PC-3 (cell line): ENCODE results near the gene BLOC1S1. TPM values are rescaled to one million over a fixed set of nuclear protein-coding genes. Genes with fewer than 3 reads are reported as not detected.

ENCODE experiments used
- ATAC-seq: fragments of 200-7000 bp; cut with Tn5 transposase; 2 replicates; pipeline ENCODE4 v1.9.1; 2020; ENCODE audit warnings: mild to moderate bottlenecking, moderate library complexity
- BruUV-seq: library from RNA; stranded (reverse); fragments of 400-500 nt; replicated peaks from 2 replicates; lab custom pipeline; 2021; lab: Mats Ljungman, UMichigan
- CTCF ChIA-PET: fragments of 300-600 bp; sonication (Branson Sonifier 250); formaldehyde crosslinking; loops from one replicate; lab custom pipeline; 2022; ENCODE audit warnings: antibody characterized with exemption; lab: Charles Lee
- POLR2A ChIA-PET: fragments of 300-600 bp; sonication (Branson Sonifier 250); formaldehyde crosslinking; loops from one replicate; lab custom pipeline; 2022; ENCODE audit warnings: antibody characterized with exemption; ENCODE audit not compliant: unreplicated experiment; lab: Charles Lee
- DNase-seq: peaks from one replicate; pipeline ENCODE4 v3.0.0-alpha.2; 2015
- H2AFZ ChIP-seq: fragments of 300-600 bp; sonication (generic); 2 replicates; pipeline ENCODE4 v1.6.0; 2016; ENCODE audit warnings: antibody characterized with exemption, low read length
- H3F3A ChIP-seq: fragments of 300-600 bp; sonication (generic); one replicate; pipeline ENCODE4 v1.6.0; 2017; ENCODE audit warnings: antibody characterized with exemption, low read length, control low read depth, mild to moderate bottlenecking; ENCODE audit not compliant: unreplicated experiment
- H3K27ac ChIP-seq: fragments of 300-600 bp; sonication (generic); 2 replicates; pipeline ENCODE4 v1.5.1; 2016; ENCODE audit warnings: mild to moderate bottlenecking, low read length
- H3K27me3 ChIP-seq: fragments of 300-600 bp; sonication (generic); 2 replicates; pipeline ENCODE4 v1.6.1; 2016; ENCODE audit warnings: low read length, mixed read lengths
- H3K36me3 ChIP-seq: fragments of 300-600 bp; sonication (generic); 2 replicates; pipeline ENCODE4 v1.6.1; 2016; ENCODE audit warnings: low read depth, mixed run types, low read length, mixed read lengths
- H3K4me1 ChIP-seq: fragments of 300-600 bp; sonication (generic); 2 replicates; pipeline ENCODE4 v1.5.1; 2016; ENCODE audit warnings: low read length; ENCODE audit not compliant: insufficient read depth
- H3K4me2 ChIP-seq: fragments of 300-600 bp; sonication (generic); 2 replicates; pipeline ENCODE4 v1.6.0; 2016; ENCODE audit warnings: low read length
- H3K4me3 ChIP-seq: fragments of 300-600 bp; sonication (generic); 2 replicates; pipeline ENCODE4 v1.5.1; 2016; ENCODE audit warnings: mild to moderate bottlenecking, low read length, mixed read lengths
- H3K79me2 ChIP-seq: fragments of 300-600 bp; sonication (generic); 2 replicates; pipeline ENCODE4 v1.6.1; 2017; ENCODE audit warnings: low read length, mixed read lengths
- H3K9ac ChIP-seq: fragments of 300-600 bp; sonication (generic); 2 replicates; pipeline ENCODE4 v1.6.0; 2016; ENCODE audit warnings: mild to moderate bottlenecking, low read length
- H3K9me2 ChIP-seq: fragments of 300-600 bp; sonication (generic); replicated peaks from 2 replicates; pipeline ENCODE4 v1.6.1; 2016; ENCODE audit warnings: mixed run types, low read length, mixed read lengths
- H3K9me3 ChIP-seq: fragments of 300-600 bp; sonication (generic); 2 replicates; pipeline ENCODE4 v1.6.1; 2016; ENCODE audit warnings: low read length, mixed read lengths
- H4K20me1 ChIP-seq: fragments of 300-600 bp; sonication (generic); 2 replicates; pipeline ENCODE4 v1.6.1; 2016; ENCODE audit warnings: low read length, mixed read lengths
- CTCF ChIP-seq: fragments of 300-600 bp; sonication (generic); conservative IDR thresholded peaks from 2 replicates; pipeline ENCODE4 v1.5.1; 2017; ENCODE audit warnings: antibody characterized with exemption, low read depth, mild to moderate bottlenecking, low read length
- EZH2 ChIP-seq: fragments of 300-600 bp; sonication (generic); IDR thresholded peaks from one replicate; pipeline ENCODE4 v1.6.1; 2017; ENCODE audit warnings: antibody characterized with exemption, mild to moderate bottlenecking, low read length; ENCODE audit not compliant: unreplicated experiment
- EZH2phosphoT487 ChIP-seq: fragments of 300-600 bp; sonication (generic); IDR thresholded peaks from 2 replicates; pipeline ENCODE4 v1.6.1; 2018; ENCODE audit warnings: mild to moderate bottlenecking, antibody characterized with exemption, low read length, borderline replicate concordance
- intact Hi-C: fragments of 100-400 bp; cut with micrococcal nuclease; formaldehyde crosslinking; loops from 2 replicates; pipeline ENCODE4 v1.9.0; 2023
- total RNA-seq: library from RNA; depleted of rRNA; stranded (reverse); fragments of >200 nt; gene quantifications from 2 replicates; pipeline ENCODE4 v1.2.3, GENCODE V29; 2014

The BLOC1S1 gene
- total RNA-seq, 1 experiment from 2014 or later, result 90.8 TPM

GRCh38 chr12:55675666-55676065, 40.2 kb upstream of the BLOC1S1 start:
- no peak overlapping the region for H2AFZ ChIP-seq
- no peaks in the 10 kb centered on the region for H3K79me2 ChIP-seq
- H3K27ac ChIP-seq, result no peak overlapping the region
- intact Hi-C loops, result no loop called here
- no peak for TF ChIP-seq EZH2
- TF ChIP-seq CTCF, result no peak
- TF ChIP-seq EZH2phosphoT487, result no peak
- H3K27me3 ChIP-seq, result no peaks in the 10 kb centered on the region
- 0 out of 2 replicates have a peak, but pooled peaks cover 3% of the 10 kb centered on the region for H3K9me2 ChIP-seq
- H3K36me3 ChIP-seq, result no peaks in the 10 kb centered on the region
- no peaks in the 10 kb centered on the region for H3F3A ChIP-seq
- DNase-seq, result no peak
- ATAC-seq, result no peak
- H3K4me3 ChIP-seq, result no peak overlapping the region
- H3K4me2 ChIP-seq, result no peak overlapping the region
- ChIA-PET POLR2A (no interaction called here), CTCF (interaction anchor here (0.5 kb wide), 1 partner anchor 42 kb away, joined by 4 read pairs; no protein-coding TSS in a partner anchor)
- BruUV-seq, result no TSS peak
- H4K20me1 ChIP-seq, result no peaks in the 10 kb centered on the region
- no peaks in the 10 kb centered on the region for H3K9me3 ChIP-seq
- no peak overlapping the region for H3K9ac ChIP-seq
- H3K4me1 ChIP-seq, result no peaks in the 10 kb centered on the region

- Histone ChIP-seq H3K9me3 (no peaks in the 10 kb centered on the region), H2AFZ (no peak overlapping the region), H3K4me2 (no peak overlapping the region), H3K4me3 (no peak overlapping the region), H3K79me2 (no peaks in the 10 kb centered on the region), H3F3A (no peaks in the 10 kb centered on the region), H3K36me3 (no peaks in the 10 kb centered on the region), H3K9ac (no peak overlapping the region), H3K9me2 (0 out of 2 replicates have a peak, but pooled peaks cover 3% of the 10 kb centered on the region), H3K4me1 (0 out of 2 replicates have a peak, but pooled peaks cover 6% of the 10 kb centered on the region), H3K27ac (no peak overlapping the region), H4K20me1 (no peaks in the 10 kb centered on the region), H3K27me3 (no peaks in the 10 kb centered on the region)
- TF ChIP-seq EZH2phosphoT487 (no peak), EZH2 (no peak), CTCF (no peak)
- BruUV-seq, result no TSS peak
- intact Hi-C loops, result no loop called here
- ATAC-seq (no peak), DNase-seq (no peak)
- ChIA-PET CTCF (no interaction called here), POLR2A (no interaction called here)
These were observed 39.1 kb upstream of the BLOC1S1 start for GRCh38 chr12:55676707-55677106.

GRCh38 chr12:55679691-55680090, 36.2 kb upstream of the BLOC1S1 start:
- H3K27ac ChIP-seq, result no peak overlapping the region
- H3K79me2 ChIP-seq, result no peaks in the 10 kb centered on the region; the same call in 1 of the 2 replicates
- CTCF ChIA-PET, result no interaction called here
- DNase-seq (no peak), ATAC-seq (no peak)
- no peaks in the 10 kb centered on the region for H4K20me1 ChIP-seq
- TF ChIP-seq CTCF (no peak), EZH2 (no peak), EZH2phosphoT487 (no peak)
- POLR2A ChIA-PET, result no interaction called here
- no peak overlapping the region for H3K9ac ChIP-seq
- intact Hi-C loops, result no loop called here
- 0 out of 2 replicates have a peak, but pooled peaks cover 2% of the 10 kb centered on the region for H3K9me2 ChIP-seq
- no peaks in the 10 kb centered on the region for H3K9me3 ChIP-seq
- no peak overlapping the region for H3K4me2 ChIP-seq
- H2AFZ ChIP-seq, result no peak overlapping the region
- BruUV-seq, result no TSS peak
- no peaks in the 10 kb centered on the region for H3F3A ChIP-seq
- H3K4me1 ChIP-seq, result 0 out of 2 replicates have a peak, but pooled peaks cover 12% of the 10 kb centered on the region
- H3K36me3 ChIP-seq, result no peaks in the 10 kb centered on the region
- H3K4me3 ChIP-seq, result no peak overlapping the region
- H3K27me3 ChIP-seq, result no peaks in the 10 kb centered on the region
